DMS 273 treated with DMSO at 0.1 percent for 48 hours (cell line): ENCODE data around the gene MAP4.
"Not testable (repeated sequence)": the region's sequence is repeated elsewhere in the genome, so short reads cannot be mapped to it uniquely, and the experiment has no call there.

ENCODE experiments used
- DNase-seq: peaks from one replicate; lab custom pipeline; 2025; lab: John Stamatoyannopoulos, UW

The MAP4 gene

DNA sequence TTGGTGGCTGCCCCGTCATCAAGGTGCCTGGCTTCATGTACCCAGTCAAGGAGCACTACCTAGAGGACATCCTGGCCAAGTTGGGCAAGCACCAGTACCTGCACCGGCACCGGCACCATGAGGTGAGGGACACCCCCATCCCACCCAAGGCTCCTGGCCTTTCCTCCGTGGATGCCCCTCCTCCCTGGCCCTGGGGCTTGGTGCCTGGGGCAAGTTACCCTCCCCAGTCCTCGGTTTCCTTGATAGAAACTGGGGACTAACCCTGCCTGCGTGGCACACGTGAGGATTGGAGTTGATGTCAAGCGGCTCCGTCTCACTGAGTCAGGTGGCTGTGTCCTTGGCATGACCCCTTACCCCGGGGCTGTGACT lies 169.4 kb downstream of the MAP4 start:
- no peak for DNase-seq

DNA sequence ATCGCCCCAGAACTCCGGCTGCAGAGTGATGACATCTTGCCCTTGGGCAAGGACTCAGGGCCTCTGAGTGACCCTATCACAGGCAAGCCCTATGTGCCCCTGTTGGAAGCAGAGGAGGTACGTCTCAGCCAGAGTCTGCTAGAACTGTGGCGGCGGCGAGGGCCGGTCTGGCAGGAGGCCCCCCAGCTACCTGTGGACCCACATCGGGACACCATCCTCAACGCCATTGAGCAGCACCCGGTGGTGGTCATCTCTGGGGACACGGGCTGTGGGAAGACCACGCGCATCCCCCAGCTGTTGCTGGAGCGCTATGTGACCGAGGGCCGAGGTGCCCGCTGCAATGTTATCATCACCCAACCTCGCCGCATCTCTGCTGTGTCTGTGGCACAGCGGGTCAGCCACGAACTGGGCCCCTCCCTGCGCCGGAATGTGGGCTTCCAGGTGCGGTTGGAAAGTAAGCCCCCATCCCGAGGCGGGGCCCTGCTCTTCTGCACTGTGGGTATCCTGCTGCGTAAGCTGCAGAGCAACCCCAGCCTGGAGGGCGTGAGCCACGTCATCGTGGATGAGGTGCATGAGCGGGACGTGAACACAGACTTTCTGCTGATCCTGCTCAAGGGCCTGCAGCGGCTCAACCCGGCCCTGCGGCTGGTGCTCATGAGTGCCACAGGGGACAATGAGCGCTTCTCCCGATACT lies 169.9 kb downstream of the MAP4 start:
- no peak for DNase-seq

- DNase-seq, result no peak
Measured at GRCh38 chr3:47841786-47842349, 174.3 kb downstream of the MAP4 start.

DNA sequence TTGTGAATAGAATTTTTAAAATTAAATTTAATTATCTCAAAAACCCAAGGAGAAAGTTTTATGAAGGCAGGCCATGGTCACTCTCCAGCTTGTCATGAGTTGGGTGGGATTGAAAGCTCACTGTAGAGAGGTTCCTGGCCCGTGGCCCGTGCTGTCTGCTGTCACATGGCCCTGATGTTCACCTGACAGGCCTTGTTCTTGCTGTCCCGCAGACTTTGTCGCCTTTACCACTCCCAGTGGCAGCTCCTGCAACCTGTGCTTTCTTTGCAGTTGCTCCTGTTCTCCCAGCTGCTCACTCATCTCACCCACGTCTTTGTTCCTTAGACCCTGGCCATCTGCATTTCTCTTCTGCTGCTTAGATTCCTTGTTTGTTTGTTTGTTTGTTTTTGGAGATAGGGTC lies 177.7 kb downstream of the MAP4 start:
- no peak for DNase-seq

DNA sequence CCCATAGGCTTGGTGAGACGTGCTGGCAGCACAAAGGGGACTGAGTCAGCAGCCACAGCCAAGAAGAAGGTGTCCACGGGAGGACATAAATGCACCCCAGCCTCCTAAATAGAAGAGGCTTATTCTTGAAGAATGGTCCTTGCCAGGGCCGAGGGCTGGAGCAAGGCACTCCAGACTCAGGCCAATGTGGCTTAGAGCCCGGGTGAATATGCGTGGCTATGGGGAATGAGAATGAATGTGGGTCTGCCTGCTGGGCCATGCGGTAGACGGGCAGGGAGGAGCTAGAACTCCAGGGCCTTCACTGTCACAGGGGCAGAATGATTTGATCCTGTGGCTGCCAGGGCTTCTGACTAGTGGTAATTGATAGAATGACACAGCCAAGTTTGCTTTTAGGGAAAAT lies 179.2 kb downstream of the MAP4 start:
- no peak for DNase-seq

GRCh38 chr3:47829482-47829881 lies 186.7 kb downstream of the MAP4 start:
- DNase-seq, result not testable (repeated sequence)

DNA sequence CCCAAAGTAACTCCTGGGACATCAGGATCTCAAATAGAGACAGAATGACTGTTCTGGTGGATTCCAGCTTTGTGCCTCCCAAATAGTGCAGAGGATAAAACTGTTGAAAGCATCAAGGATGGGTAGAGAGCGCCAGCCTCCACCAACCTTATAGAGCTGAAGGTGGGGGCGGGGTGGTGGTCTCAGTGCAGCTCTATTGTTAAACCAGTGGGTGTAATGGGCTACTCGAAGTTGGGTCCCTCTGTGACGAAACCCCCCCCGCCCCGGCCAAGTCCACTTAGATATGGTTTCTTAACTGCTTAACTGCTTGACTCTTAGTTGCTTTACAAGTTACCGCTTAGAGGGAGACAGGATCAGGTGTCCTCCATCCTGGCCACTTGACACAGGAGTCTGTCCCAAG lies 190.6 kb downstream of the MAP4 start:
- DNase-seq, result no peak

DNA sequence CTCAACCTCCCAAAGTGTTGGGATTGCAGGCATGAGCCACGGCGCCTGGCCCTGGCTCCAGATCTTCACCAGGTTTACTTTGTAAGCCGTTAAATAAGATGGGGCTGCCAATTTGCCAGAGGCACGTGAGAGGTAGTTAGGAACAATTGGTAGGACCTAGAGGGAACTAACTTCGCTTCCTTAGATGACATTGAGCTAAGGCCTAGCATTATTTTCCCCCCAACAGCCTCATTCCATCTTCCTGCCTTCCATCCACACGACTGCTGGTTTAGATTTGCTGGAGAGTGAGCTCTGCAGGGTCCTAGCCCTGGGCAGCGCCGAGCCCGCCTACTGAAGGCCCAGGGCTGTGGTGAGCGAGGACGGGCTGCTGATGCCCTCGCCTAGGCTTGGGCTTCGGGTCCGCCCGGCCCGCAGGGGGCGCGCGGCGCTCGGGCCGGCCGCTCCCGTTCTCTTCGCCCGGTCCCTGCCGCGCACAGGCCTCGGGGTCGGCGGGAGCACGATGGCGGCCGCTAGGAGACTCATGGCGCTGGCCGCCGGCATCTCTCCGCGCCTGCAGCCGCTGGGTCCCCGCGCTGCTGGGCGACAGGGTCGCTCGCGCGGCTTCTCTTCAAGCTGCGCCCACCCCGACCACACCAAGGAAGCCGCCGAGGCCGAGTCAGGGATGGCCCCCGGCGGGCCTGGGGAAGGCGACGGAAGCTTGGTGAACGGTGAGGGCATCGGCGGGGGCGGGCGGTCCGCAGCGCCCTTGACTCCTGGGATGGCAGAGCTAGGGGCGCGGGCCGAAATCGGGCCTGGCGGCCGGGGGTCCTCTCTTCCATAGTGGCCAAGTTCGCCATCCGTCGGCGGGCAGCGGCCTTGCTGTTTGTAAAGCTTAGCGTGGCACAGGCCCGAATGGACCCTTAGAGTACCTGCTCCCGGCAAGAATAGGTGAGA lies 191.4 kb downstream of the MAP4 start:
- peak; percentile 60 for DNase-seq

DNA sequence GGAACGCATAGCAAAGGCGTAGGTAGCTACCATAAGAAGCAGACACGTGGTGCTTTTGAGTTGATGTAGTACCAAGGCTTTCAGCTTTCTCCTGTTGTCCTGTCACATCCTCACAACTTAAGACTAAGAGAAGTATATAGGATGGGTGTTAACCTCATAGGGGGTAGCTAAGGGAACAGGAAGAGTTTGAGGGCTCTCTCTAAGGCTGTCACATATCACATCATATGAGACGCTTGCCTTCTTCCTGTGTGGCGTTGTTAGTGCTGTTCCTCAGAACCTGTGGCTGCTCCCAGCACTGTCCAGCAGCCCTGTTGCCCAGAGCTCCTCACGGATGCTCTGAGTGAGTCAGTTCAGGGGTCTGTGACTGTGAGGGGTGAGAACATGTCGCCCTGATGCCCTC lies 198.6 kb downstream of the MAP4 start:
- no peak for DNase-seq

DNA sequence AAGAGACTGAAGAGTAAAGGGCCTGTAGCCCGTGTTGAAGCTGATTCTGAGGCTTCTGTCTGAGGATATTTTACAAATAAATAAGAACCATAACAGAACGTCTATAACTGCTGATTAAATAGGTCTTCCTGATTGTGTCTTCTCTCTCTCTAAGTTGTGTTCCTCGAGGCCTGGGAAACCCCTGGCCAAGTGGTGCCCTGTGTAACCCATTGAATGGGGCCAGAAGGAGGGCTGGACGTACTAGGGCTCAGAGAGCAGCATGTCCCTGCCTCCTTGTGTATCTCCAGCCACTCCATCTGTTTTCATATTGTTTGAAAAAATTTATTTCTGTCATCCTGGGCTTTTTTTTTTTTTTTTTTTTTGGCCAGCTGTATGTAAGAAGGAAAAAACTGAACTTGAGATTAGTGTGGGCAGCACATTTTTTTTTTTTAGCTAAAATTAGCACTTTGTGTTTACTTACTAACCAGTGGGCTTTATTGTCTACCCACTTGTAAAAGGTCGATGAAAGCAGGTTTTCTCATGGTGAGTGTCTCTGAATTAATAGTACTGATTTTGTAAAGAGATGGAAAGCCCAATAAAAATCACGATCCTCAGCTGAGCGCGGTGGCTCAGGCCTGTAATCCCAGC lies 202.6 kb downstream of the MAP4 start:
- no peak for DNase-seq

DNA sequence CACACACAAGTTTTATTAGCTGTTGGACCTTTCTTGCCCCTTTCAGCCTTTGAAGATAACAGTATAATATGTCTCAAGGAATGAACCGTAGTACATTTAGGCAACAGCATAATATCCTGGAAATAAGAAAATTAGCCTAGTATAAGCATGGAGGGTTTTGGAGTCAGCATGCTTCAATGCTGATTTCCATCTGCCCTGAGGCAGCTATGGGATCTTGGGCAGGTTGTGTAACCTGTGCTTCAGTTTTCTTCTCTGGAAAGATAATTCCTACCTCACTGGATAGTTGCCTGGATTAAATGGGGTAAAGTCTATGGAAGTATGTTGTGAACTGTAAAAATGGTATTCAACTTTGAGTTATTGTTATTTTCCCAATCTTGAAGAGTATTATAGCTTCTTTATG lies 211.6 kb downstream of the MAP4 start:
- DNase-seq, result no peak

- DNase-seq, result no peak
Measured at GRCh38 chr3:47803480-47804025, 212.7 kb downstream of the MAP4 start.

GRCh38 chr3:47802734-47803479 lies 213.3 kb downstream of the MAP4 start, which contains the start of gene DHX30:
Gene DHX30 (plus strand): TSS chr3:47803138. CDS start chr3:47810684, 7,546 bp downstream.
- peak; percentile 25 for DNase-seq
